Measurements from ENCODE around the gene NAAA.

DNA sequence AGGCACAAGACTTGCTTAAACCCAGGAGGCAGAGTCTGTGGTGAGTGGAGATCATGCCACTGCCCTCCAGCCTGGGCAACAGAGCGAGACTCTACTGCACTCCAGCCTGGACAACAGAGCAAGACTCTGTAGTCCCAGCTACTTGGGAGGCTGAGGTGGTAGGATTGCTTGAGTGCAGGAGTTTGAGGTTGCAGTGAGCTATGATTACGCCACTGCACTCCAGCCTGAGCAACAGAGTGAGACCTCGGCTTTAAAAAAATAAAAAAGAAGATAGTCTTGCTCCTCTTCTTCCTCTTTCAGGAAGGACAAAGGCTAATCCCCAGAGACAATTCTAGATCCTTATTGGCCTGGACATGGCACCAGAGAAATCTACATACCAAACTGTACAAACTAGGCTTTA lies 32.8 kb downstream of the NAAA start:
- TF ChIP-seq EZH2 (IDR thresholded peaks at IDR 0.05) (no peak), POLR2AphosphoS5 (IDR thresholded peaks at IDR 0.05; ENCODE audit: borderline replicate concordance, low read depth, low read length) (no peak)
